Astrocyte of the hippocampus (primary cell): ENCODE data around the gene MUC3A.
A peak's percentile ranks its signal among the peaks of the same experiment; 100 is the strongest.

ENCODE experiments used
- DNase-seq: peaks from one replicate; pipeline ENCODE4 v3.0.0; 2011; ENCODE audit warnings: low read depth, low spot score

The MUC3A gene

GRCh38 chr7:100944138-100944537, 5.2 kb upstream of the MUC3A start:
- DNase-seq: no peak

GRCh38 chr7:100946111-100946510, 3.2 kb upstream of the MUC3A start:
- no peak for DNase-seq

GRCh38 chr7:100946766-100947365, 2.5 kb upstream of the MUC3A start:
- no peak for DNase-seq

GRCh38 chr7:100947792-100948191, 1.5 kb upstream of the MUC3A start:
- DNase-seq: no peak

- no peak for DNase-seq
Measured at GRCh38 chr7:100949933-100950443, 654 bp downstream of the MUC3A start.

GRCh38 chr7:100951172-100951571, 1.8 kb downstream of the MUC3A start:
- no peak for DNase-seq

- no peak for DNase-seq
Measured at GRCh38 chr7:100951888-100952560, 2.7 kb downstream of the MUC3A start.

- no peak for DNase-seq
Measured at GRCh38 chr7:100952641-100953040, 3.3 kb downstream of the MUC3A start.

- DNase-seq: no peak
Measured at GRCh38 chr7:100957832-100958421, 8.6 kb downstream of the MUC3A start.

GRCh38 chr7:100959894-100960293, 10.6 kb downstream of the MUC3A start:
- DNase-seq: no peak

- DNase-seq: no peak
Measured at GRCh38 chr7:100962537-100962936, 13.2 kb downstream of the MUC3A start.

- DNase-seq: no peak
Measured at GRCh38 chr7:100963386-100963785, 14.1 kb downstream of the MUC3A start.

- no peak for DNase-seq
Measured at GRCh38 chr7:100963874-100964273, 14.5 kb downstream of the MUC3A start.

- DNase-seq: no peak
Measured at GRCh38 chr7:100964630-100965029, 15.3 kb downstream of the MUC3A start.

- no peak for DNase-seq
Measured at GRCh38 chr7:100965045-100965722, 15.8 kb downstream of the MUC3A start.

GRCh38 chr7:100965723-100966541, 16.6 kb downstream of the MUC3A start:
- DNase-seq: peak; percentile 82

GRCh38 chr7:100966542-100967291, 17.4 kb downstream of the MUC3A start:
- DNase-seq: no peak

- no peak for DNase-seq
Measured at GRCh38 chr7:100967292-100967863, 18.0 kb downstream of the MUC3A start.

GRCh38 chr7:100968031-100968430, 18.7 kb downstream of the MUC3A start:
- no peak for DNase-seq

- no peak for DNase-seq
Measured at GRCh38 chr7:100968650-100969049, 19.3 kb downstream of the MUC3A start.
